ENCODE results near the gene PTPN18. TPM values are rescaled to one million over a fixed set of nuclear protein-coding genes. Genes with fewer than 3 reads are reported as not detected.

Gene PTPN18
- total and polyA plus RNA-seq, 2 donors (not counting 3 experiments of a cell fraction or from before 2014, with no cell fraction given) = 39.4 to 39.6 TPM

- intact Hi-C loops (cut with micrococcal nuclease) = loop anchor here (10.0 kb wide), 1 partner anchor 365 kb away; the partner anchor contains the start of gene GPR148
- H3K9me3 ChIP-seq (replicated peaks; ENCODE audit: control insufficient read depth, insufficient read depth, low read length) = no peaks in the 10 kb centered on the region
- H4K20me1 ChIP-seq (replicated peaks; ENCODE audit: control insufficient read depth, extremely low read depth, insufficient read depth, low read length) = no peaks in the 10 kb centered on the region
- no peak for FAIRE-seq
- H3K4me3 ChIP-seq (replicated peaks in 1 of 3; ENCODE audit: insufficient read depth in 1 of 3, low read depth in 1 of 3, low read length in 3 of 3) = no peak overlapping the region
- H2AFZ ChIP-seq (ENCODE audit: low read depth, low read length) = no peak overlapping the region
- H3K9ac ChIP-seq (replicated peaks; ENCODE audit: extremely low read depth, insufficient read depth, low read length) = no peak overlapping the region
- no peaks in the 10 kb centered on the region for H3K9me1 ChIP-seq (replicated peaks; ENCODE audit: control insufficient read depth, extremely low read depth, insufficient read depth, low read length)
- no peaks in the 10 kb centered on the region for H3K27me3 ChIP-seq (ENCODE audit: control insufficient read depth in 2 of 2, insufficient read depth in 2 of 2, low read length in 2 of 2)
- dilution Hi-C loops (cut with MboI; ENCODE audit: extremely low pct_ligation_motif_present, low sequenced_read_pairs) = no loop called here
- no peak overlapping the region for H3K4me2 ChIP-seq (ENCODE audit: insufficient read depth, low read length)
- TF ChIP-seq EZH2 (IDR thresholded peaks at IDR 0.05; ENCODE audit: borderline replicate concordance, low read depth, low read length, severe bottlenecking) (no peak), POLR2AphosphoS5 (IDR thresholded peaks at IDR 0.05; ENCODE audit: insufficient read depth, low read depth, low read length) (no peak), CTCF (IDR thresholded peaks at IDR 0.05; ENCODE audit: extremely low read depth in 1 of 2, insufficient read depth in 1 of 2, low read depth in 1 of 2, low read length in 2 of 2) (no peak), GATA2 (IDR thresholded peaks at IDR 0.05; ENCODE audit: insufficient read depth, insufficient read length, low read depth, low read length) (no peak), MAX (IDR thresholded peaks at IDR 0.05; ENCODE audit: insufficient read depth, insufficient read length) (no peak)
- ChIA-PET CTCF (interaction anchor here (1.2 kb wide), 1 partner anchor 14 kb away, joined by 4 read pairs; no protein-coding TSS in a partner anchor), POLR2A (no interaction called here)
- no peak for DNase-seq (ENCODE audit: low read depth, low spot score)
- H3K27ac ChIP-seq (ENCODE audit: insufficient read depth, low read depth, low read length) = no peak overlapping the region
- H3K79me2 ChIP-seq (ENCODE audit: control insufficient read depth, insufficient read depth, low read length) = no peaks in the 10 kb centered on the region
- H3K4me1 ChIP-seq (ENCODE audit: control insufficient read depth, extremely low read depth, insufficient read depth, low read length) = peaks cover 4% of the 10 kb centered on the region
- BruUV-seq (replicated peaks) = no TSS peak
- no peaks in the 10 kb centered on the region for H3K36me3 ChIP-seq (ENCODE audit: control insufficient read depth in 2 of 2, extremely low read depth in 1 of 2, insufficient read depth in 2 of 2, low read length in 2 of 2)
These were observed 3.6 kb downstream of the PTPN18 start for GRCh38 chr2:130359466-130359865.

DNA sequence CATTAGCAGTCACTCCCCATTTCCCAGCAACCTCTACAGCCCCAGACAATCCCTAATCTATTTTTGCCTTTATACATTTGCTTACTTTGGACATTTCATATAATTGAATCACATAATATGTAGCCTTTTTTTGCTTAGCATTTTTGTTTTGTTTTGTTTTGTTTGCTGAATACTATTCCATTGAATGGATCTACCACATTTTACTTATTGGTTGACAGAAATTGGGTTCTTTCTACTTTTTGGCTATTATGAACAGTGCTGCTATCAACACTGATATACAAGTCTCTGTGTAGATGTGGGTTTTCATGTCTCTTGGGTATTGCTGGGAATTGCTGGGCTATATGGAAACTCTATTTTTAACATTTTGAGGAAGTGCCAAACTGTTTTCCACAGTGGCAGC, 7.6 kb downstream of the PTPN18 start:
- dilution Hi-C loops (cut with MboI; ENCODE audit: extremely low pct_ligation_motif_present, low sequenced_read_pairs) (no loop called here), intact Hi-C loops (cut with micrococcal nuclease) (no loop called here)
- no peak overlapping the region for H3K9ac ChIP-seq (replicated peaks; ENCODE audit: extremely low read depth, insufficient read depth, low read length)
- H3K4me3 ChIP-seq (replicated peaks in 1 of 3; ENCODE audit: insufficient read depth in 1 of 3, low read depth in 1 of 3, low read length in 3 of 3) = no peak overlapping the region
- no peaks in the 10 kb centered on the region for H3K27me3 ChIP-seq (ENCODE audit: control insufficient read depth in 2 of 2, insufficient read depth in 2 of 2, low read length in 2 of 2)
- H3K79me2 ChIP-seq (ENCODE audit: control insufficient read depth, insufficient read depth, low read length) = no peaks in the 10 kb centered on the region
- FAIRE-seq (no peak), DNase-seq (ENCODE audit: low read depth, low spot score) (no peak)
- ChIA-PET CTCF (no interaction called here), POLR2A (no interaction called here)
- H3K27ac ChIP-seq (ENCODE audit: insufficient read depth, low read depth, low read length) = no peak overlapping the region
- no peak overlapping the region for H2AFZ ChIP-seq (ENCODE audit: low read depth, low read length)
- H3K36me3 ChIP-seq (ENCODE audit: control insufficient read depth in 2 of 2, extremely low read depth in 1 of 2, insufficient read depth in 2 of 2, low read length in 2 of 2) = no peaks in the 10 kb centered on the region
- TF ChIP-seq POLR2AphosphoS5 (IDR thresholded peaks at IDR 0.05; ENCODE audit: insufficient read depth, low read depth, low read length) = no peak
- TF ChIP-seq CTCF (IDR thresholded peaks at IDR 0.05; ENCODE audit: extremely low read depth in 1 of 2, insufficient read depth in 1 of 2, low read depth in 1 of 2, low read length in 2 of 2) = no peak
- no peak for TF ChIP-seq JUN (IDR thresholded peaks at IDR 0.05; ENCODE audit: borderline replicate concordance, insufficient read depth, insufficient read length, low read depth)
- TF ChIP-seq GATA2 (IDR thresholded peaks at IDR 0.05; ENCODE audit: insufficient read depth, insufficient read length, low read depth, low read length) = no peak
- TF ChIP-seq EZH2 (IDR thresholded peaks at IDR 0.05; ENCODE audit: borderline replicate concordance, low read depth, low read length, severe bottlenecking) = no peak
- no peak for TF ChIP-seq FOS (IDR thresholded peaks at IDR 0.05; ENCODE audit: borderline replicate concordance, insufficient read depth, low read length)
- no peak for TF ChIP-seq MYC (IDR thresholded peaks at IDR 0.05; ENCODE audit: low read depth, low read length)
- no peak for TF ChIP-seq MAX (IDR thresholded peaks at IDR 0.05; ENCODE audit: insufficient read depth, insufficient read length)
- TF ChIP-seq POLR2A (IDR thresholded peaks at IDR 0.05; ENCODE audit: low read depth, low read length) = no peak
- H3K9me3 ChIP-seq (replicated peaks; ENCODE audit: control insufficient read depth, insufficient read depth, low read length) = no peaks in the 10 kb centered on the region
- no peaks in the 10 kb centered on the region for H3K9me1 ChIP-seq (replicated peaks; ENCODE audit: control insufficient read depth, extremely low read depth, insufficient read depth, low read length)
- no TSS peak for BruUV-seq (replicated peaks)
- H3K4me1 ChIP-seq (ENCODE audit: control insufficient read depth, extremely low read depth, insufficient read depth, low read length) = no peaks in the 10 kb centered on the region
- no peak overlapping the region for H3K4me2 ChIP-seq (ENCODE audit: insufficient read depth, low read length)
- H4K20me1 ChIP-seq (replicated peaks; ENCODE audit: control insufficient read depth, extremely low read depth, insufficient read depth, low read length) = no peaks in the 10 kb centered on the region
